Endothelial cell of umbilical vein (primary cell): ENCODE measurements around the gene CP.

Experiments
- CTCF ChIP-seq, 2 donors: IDR thresholded peaks; 1 replicate in 1 of 2; 2 replicates in 1 of 2; pipeline ENCODE4 v1.5.1; 2011; ENCODE audit warnings: low read length in 2 of 2, mild to moderate bottlenecking in 2 of 2, moderate library complexity in 2 of 2, control low read depth in 1 of 2, inconsistent platforms in 1 of 2, low read depth in 1 of 2; ENCODE audit not compliant: insufficient read depth in 1 of 2; ENCODE audit errors: extremely low read depth in 1 of 2
- EZH2 ChIP-seq: IDR thresholded peaks from 2 replicates; pipeline ENCODE4 v1.6.1; 2012; ENCODE audit warnings: borderline replicate concordance, low read depth, mild to moderate bottlenecking, moderate library complexity, low read length, inconsistent platforms; ENCODE audit not compliant: severe bottlenecking
- JUN ChIP-seq: IDR thresholded peaks from 2 replicates; pipeline ENCODE4 v1.6.1; 2011; ENCODE audit warnings: borderline replicate concordance, low read depth; ENCODE audit not compliant: insufficient read length, insufficient read depth
- MAX ChIP-seq: IDR thresholded peaks from 2 replicates; pipeline ENCODE4 v1.6.1; 2011; ENCODE audit not compliant: insufficient read depth, insufficient read length
- MYC ChIP-seq: IDR thresholded peaks from one replicate; pipeline ENCODE4 v1.6.1; 2011; ENCODE audit warnings: mild to moderate bottlenecking, low read depth, low read length
- POLR2A ChIP-seq: IDR thresholded peaks from 2 replicates; pipeline ENCODE4 v1.6.1; 2012; ENCODE audit warnings: low read depth, mild to moderate bottlenecking, control low read depth, low read length
- POLR2AphosphoS5 ChIP-seq: IDR thresholded peaks from 2 replicates; pipeline ENCODE4 v1.6.1; 2012; ENCODE audit warnings: low read depth, mild to moderate bottlenecking, control low read depth, low read length, moderate library complexity; ENCODE audit not compliant: insufficient read depth

GRCh38 chr3:149203758-149204157, 17.9 kb downstream of the CP start:
- TF ChIP-seq CTCF (IDR thresholded peaks at IDR 0.05; ENCODE audit: extremely low read depth in 1 of 2, insufficient read depth in 1 of 2, low read depth in 1 of 2, low read length in 2 of 2), result no peak
- no peak for TF ChIP-seq EZH2
- TF ChIP-seq POLR2A, result no peak
- TF ChIP-seq POLR2AphosphoS5, result no peak
- no peak for TF ChIP-seq MAX
- TF ChIP-seq JUN, result no peak
- no peak for TF ChIP-seq MYC
